GM13977 (cell line): Measurements from ENCODE around the gene TFPI.

ENCODE experiments used
- DNase-seq: peaks from one replicate; pipeline ENCODE4 v3.0.0; 2012; ENCODE audit warnings: low spot score
- in situ Hi-C: fragments of 300-500 bp; cut with MboI; formaldehyde crosslinking; loops from one replicate; pipeline ENCODE4 v1.12.0; 2022; ENCODE audit warnings: low sequenced_read_pairs, low pct_unique_long_range_greater_than_20kb, mixed read lengths, inconsistent platforms; ENCODE audit not compliant: unreplicated experiment
- TF ChIP-seq, protein P1 (sequence below): IDR thresholded peaks from 2 replicates; pipeline ENCODE4 v1.5.1; 2012; ENCODE audit warnings: mild to moderate bottlenecking, control low read depth; ENCODE audit not compliant: insufficient read depth; ENCODE audit errors: extremely low read depth, missing control alignments

TFPI gene

DNA sequence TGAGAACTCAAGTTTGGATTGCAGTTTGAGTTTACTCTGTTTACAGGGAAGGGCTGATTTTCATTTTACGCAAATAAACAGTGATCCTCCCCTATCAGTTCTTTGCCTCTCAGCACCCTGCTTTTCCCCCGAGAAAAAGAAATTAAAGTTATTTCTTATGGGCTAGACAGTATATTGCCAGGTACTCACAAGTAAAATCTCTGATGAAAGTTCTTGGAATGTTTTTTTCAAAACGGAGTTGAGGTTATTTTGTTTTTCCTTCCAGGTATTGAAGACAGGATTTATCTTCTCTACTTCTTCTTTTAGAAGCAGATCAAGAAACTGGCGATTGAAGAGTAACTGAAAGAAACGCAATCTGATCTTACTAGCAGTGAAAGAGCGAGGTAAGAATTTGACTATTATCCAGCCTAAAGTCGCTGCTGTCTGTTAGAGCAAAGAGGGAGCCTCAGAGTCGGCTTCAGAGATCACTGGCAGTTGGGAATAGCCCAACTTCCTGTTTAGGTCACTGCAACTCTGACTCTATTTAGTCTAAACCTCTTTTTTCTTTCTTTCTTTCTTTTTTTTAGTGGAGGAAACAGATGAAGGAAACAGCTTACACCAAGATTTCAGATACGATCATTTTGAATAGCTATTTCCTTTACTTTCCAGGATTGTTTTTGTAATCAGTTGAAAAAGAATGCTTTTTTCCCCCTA lies at the start of gene TFPI:
Gene TFPI, minus strand, starts transcription at position 425 of the 693 bp plus-strand sequence. CDS start 50,667 bp downstream, outside the sequence.
- TF ChIP-seq, protein P1, sequence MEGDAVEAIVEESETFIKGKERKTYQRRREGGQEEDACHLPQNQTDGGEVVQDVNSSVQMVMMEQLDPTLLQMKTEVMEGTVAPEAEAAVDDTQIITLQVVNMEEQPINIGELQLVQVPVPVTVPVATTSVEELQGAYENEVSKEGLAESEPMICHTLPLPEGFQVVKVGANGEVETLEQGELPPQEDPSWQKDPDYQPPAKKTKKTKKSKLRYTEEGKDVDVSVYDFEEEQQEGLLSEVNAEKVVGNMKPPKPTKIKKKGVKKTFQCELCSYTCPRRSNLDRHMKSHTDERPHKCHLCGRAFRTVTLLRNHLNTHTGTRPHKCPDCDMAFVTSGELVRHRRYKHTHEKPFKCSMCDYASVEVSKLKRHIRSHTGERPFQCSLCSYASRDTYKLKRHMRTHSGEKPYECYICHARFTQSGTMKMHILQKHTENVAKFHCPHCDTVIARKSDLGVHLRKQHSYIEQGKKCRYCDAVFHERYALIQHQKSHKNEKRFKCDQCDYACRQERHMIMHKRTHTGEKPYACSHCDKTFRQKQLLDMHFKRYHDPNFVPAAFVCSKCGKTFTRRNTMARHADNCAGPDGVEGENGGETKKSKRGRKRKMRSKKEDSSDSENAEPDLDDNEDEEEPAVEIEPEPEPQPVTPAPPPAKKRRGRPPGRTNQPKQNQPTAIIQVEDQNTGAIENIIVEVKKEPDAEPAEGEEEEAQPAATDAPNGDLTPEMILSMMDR, result no peak
- in situ Hi-C loops, result no loop called here

DNA sequence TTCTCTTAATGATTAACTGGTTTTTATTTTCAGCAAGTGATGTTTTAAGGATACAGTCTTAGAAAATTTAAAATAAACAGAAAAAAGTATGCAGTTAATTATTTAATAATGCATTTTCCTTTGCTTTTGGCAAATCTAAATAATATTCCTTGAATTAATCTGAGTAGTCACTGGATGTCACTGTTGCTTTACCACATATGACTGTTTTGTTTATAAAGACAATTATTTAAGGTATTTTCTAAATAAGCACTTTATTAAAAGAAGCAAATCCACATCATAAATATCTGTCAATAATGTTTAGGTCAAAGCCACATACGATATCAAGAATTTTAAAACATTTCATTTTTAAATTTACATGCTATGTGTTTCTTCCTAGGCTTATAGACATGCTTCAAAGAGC lies 40.6 kb upstream of the TFPI start:
- TF ChIP-seq, protein P1, result no peak
- no peak for DNase-seq
- in situ Hi-C loops, result no loop called here

More for the DNA sequence above, at the start of gene TFPI:
- no peak for DNase-seq

DNA sequence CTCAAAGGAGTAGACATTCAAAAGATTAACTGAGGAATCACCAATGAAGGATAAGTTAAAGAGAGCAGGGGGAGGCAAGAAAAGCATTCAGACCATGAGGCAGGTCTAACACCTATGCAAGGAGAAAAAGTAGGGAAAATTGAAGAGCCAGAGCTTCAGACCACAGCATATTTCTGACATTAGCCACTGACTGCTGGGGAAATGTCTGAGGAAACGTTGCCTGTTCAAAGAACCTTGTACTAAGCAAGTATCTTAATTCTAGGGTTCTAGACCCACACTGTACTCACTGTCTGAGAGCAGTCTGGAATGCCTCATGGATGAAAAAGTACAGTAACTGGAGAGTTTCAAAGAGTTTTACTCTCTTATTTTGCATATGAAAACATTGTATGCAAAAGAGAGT lies 39.5 kb upstream of the TFPI start:
- DNase-seq, result no peak
- TF ChIP-seq, protein P1, result no peak
- in situ Hi-C loops, result no loop called here

DNA sequence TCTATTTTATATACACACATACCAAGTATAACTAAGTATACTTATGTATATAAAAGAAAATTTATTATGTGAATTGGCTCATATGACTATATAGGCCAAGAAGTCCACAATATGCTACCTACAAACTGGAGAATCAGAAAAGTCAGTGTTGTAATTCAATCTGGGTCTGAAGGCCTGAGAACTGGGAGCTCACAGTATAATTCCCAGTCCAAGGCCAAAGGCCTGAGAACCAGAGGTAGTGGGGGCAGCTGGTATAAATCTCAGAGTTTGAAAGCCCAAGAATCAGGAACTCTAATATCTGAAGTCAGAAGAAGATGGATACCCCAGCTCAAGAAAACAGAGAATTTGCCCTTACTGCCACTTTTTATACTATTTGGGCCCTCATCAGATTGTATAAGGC lies 38.9 kb upstream of the TFPI start:
- TF ChIP-seq, protein P1, result no peak
- DNase-seq, result no peak
- in situ Hi-C loops, result no loop called here

DNA sequence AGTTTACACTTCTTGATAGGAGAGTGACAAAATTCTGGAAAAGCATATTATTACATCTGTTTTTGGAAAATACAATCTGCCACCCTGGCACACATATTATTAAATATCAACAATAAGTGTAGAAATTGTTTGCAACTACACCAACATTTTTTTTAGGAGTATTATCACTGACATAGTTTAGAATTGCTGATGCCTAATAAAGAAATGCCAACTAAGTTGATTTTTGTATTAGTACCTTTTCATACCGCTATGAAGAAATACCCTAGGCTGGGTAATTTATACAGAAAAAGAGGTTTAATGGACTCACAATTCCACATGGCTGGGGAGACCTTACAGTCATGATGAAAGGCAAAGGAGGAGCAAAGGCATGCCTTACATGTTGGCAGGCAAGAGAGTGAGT lies 35.9 kb upstream of the TFPI start:
- in situ Hi-C loops, result no loop called here
- DNase-seq, result no peak
- TF ChIP-seq, protein P1, result no peak

DNA sequence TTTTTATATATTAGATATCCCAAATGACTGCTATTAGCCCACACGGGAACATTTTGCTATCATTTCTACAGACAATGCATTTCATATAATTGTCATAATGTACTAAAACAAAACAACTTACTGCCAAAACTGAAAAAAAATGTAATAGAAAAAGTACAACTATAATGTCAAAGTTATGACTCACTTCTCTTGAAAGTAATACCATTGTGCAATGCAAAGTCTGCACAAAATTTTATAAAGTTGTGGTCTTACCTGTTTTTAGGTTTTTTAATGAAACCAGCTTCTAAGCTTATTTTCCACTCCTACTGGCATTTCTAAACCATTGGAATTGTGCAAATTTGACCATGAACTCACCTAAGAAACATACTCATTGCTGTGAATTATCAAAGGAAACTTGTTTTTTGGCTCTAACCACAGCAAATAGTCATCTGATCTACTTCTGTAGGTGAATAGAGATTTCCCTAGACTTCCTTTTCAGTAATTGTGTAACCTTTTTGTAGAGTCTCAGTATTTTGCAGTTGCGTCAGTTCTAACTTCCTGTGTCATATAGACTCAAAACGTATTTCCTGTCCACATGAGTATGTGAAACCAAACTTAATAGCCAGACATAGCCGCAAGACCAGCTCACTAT lies 31.9 kb upstream of the TFPI start:
- in situ Hi-C loops, result no loop called here
- TF ChIP-seq, protein P1, result no peak
- DNase-seq, result no peak
